OCI-LY1 (cell line): Measurements from ENCODE around the gene PPP2R2B.

Experiments used
- H2AFZ ChIP-seq: fragments of 200-600 bp; sonication (generic), shearing (Covaris generic); 2 replicates; pipeline ENCODE4 v1.6.0; 2014; ENCODE audit warnings: antibody characterized with exemption, mild to moderate bottlenecking, low read length
- H3F3A ChIP-seq: fragments of 200-600 bp; sonication (generic), shearing (Covaris generic); 2 replicates; pipeline ENCODE4 v1.6.0; 2014; ENCODE audit warnings: mild to moderate bottlenecking, antibody characterized with exemption, low read length, moderate library complexity; ENCODE audit not compliant: insufficient read depth
- H3K27ac ChIP-seq: fragments of 200-600 bp; sonication (generic); 2 replicates; pipeline ENCODE4 v1.5.1; 2014; ENCODE audit warnings: low read length, mixed run types, mild to moderate bottlenecking, low read depth; ENCODE audit not compliant: poor library complexity, severe bottlenecking
- H3K27me3 ChIP-seq: fragments of 200-600 bp; sonication (generic); 2 replicates; pipeline ENCODE4 v1.6.0; 2014; ENCODE audit warnings: antibody characterized with exemption, mild to moderate bottlenecking, low read length, moderate library complexity; ENCODE audit not compliant: insufficient read depth
- H3K36me3 ChIP-seq: fragments of 200-600 bp; sonication (generic); 2 replicates; pipeline ENCODE4 v1.6.1; 2014; ENCODE audit warnings: mild to moderate bottlenecking, antibody characterized with exemption, low read length, moderate library complexity, mixed read lengths; ENCODE audit not compliant: insufficient read depth
- H3K4me1 ChIP-seq: fragments of 200-600 bp; sonication (generic); 2 replicates; pipeline ENCODE4 v1.5.1; 2014; ENCODE audit warnings: mild to moderate bottlenecking, low read length, moderate library complexity; ENCODE audit not compliant: insufficient read depth, severe bottlenecking
- H3K4me2 ChIP-seq: fragments of 200-600 bp; sonication (generic), shearing (Covaris generic); 2 replicates; pipeline ENCODE4 v1.6.1; 2014; ENCODE audit warnings: low read length
- H3K4me3 ChIP-seq: fragments of 200-600 bp; sonication (generic); 2 replicates; pipeline ENCODE4 v1.5.1; 2014; ENCODE audit warnings: low read length, low read depth, mild to moderate bottlenecking, mixed read lengths; ENCODE audit not compliant: poor library complexity, severe bottlenecking
- H3K79me2 ChIP-seq: fragments of 200-600 bp; shearing (Covaris generic); 2 replicates; pipeline ENCODE4 v1.6.1; 2016; ENCODE audit warnings: mixed run types, low read length, mixed read lengths; ENCODE audit not compliant: insufficient read depth
- H3K9ac ChIP-seq: fragments of 200-600 bp; sonication (generic), shearing (Covaris generic); 2 replicates; pipeline ENCODE4 v1.6.1; 2014; ENCODE audit warnings: mild to moderate bottlenecking, low read length, mixed read lengths
- H3K9me2 ChIP-seq: fragments of 200-600 bp; sonication (generic), shearing (Covaris generic); 2 replicates; pipeline ENCODE4 v1.6.1; 2014; ENCODE audit warnings: low read depth, mild to moderate bottlenecking, low read length, mixed read lengths
- H3K9me3 ChIP-seq: fragments of 200-600 bp; shearing (Covaris generic); 2 replicates; pipeline ENCODE4 v1.6.1; 2014; ENCODE audit warnings: low read length, mixed read lengths
- H4K20me1 ChIP-seq: fragments of 200-600 bp; sonication (generic), shearing (Covaris generic); 2 replicates; pipeline ENCODE4 v1.6.0; 2016; ENCODE audit warnings: mild to moderate bottlenecking, low read length; ENCODE audit not compliant: insufficient read depth
- EZH2 ChIP-seq: fragments of 200-600 bp; sonication (generic), shearing (Covaris generic); IDR thresholded peaks from 2 replicates; pipeline ENCODE4 v1.8.0; 2017; ENCODE audit warnings: borderline replicate concordance, mixed run types, mild to moderate bottlenecking, antibody characterized with exemption, low read length, moderate library complexity, mixed read lengths
- TF ChIP-seq, protein P1 (sequence below): fragments of 200-600 bp; sonication (generic), shearing (Covaris generic); IDR thresholded peaks from 2 replicates; pipeline ENCODE4 v1.5.1; 2017; ENCODE audit warnings: mild to moderate bottlenecking, antibody characterized with exemption, low read length, moderate library complexity, mixed read lengths

PPP2R2B gene

DNA sequence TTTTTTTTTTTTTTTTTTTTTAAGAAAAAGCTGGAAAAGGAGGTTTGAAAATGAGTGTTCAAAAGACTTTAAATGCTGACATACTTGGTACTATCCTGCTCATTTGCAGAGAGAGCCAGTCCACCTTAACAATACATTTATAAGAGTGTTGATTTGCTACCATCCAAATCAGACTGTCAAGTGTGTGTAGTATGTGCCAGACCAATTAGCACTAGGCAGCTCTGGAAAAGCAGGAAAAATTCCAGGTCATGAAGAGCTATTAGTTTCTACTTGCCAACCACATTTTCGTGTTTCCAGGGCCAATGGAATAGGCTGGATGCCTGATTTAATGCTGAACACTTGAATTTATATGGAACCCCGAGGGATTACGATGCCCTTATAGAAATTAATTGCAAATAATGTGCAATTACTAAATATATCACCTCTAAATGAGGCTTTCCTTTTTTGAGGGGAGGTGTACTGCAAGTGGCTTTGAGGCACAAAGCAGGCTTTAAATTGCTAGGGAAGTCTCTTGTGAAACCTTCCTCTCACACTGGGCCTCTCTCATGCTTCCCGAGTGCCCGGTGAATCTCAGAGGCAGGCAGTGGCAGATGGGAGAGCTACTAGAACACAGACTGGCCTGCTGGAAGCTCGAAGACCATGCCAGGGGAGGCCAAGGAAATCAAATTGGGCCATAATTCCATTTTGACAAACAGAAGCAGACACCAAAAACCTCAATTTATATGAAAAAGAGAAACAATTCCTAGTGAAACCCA lies 178.7 kb downstream of the PPP2R2B start:
- H3K27ac ChIP-seq: no peak overlapping the region
- no peaks in the 10 kb centered on the region for H3K27me3 ChIP-seq
- no peak overlapping the region for H2AFZ ChIP-seq

DNA sequence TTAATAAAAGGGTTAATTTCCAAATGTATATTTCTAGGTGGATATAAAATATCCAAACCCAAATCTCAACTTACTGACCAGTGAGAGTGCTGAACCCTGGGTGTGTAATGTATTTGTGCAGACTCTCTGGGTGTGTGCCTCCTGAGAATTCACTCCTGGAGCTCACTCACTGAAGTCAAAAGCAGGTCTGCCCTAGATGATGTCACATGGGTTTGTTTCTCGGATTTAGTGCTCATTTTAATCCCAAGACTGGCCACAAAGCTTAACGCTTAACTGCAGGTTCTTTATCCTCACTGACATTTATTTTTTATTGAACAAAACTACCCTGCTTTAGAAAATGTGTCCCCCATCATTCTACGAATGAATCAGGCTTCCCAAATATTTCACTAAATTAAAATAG lies 179.4 kb downstream of the PPP2R2B start:
- no peak overlapping the region for H3K27ac ChIP-seq
- no peaks in the 10 kb centered on the region for H3K27me3 ChIP-seq
- no peak for TF ChIP-seq EZH2
- TF ChIP-seq, protein P1, sequence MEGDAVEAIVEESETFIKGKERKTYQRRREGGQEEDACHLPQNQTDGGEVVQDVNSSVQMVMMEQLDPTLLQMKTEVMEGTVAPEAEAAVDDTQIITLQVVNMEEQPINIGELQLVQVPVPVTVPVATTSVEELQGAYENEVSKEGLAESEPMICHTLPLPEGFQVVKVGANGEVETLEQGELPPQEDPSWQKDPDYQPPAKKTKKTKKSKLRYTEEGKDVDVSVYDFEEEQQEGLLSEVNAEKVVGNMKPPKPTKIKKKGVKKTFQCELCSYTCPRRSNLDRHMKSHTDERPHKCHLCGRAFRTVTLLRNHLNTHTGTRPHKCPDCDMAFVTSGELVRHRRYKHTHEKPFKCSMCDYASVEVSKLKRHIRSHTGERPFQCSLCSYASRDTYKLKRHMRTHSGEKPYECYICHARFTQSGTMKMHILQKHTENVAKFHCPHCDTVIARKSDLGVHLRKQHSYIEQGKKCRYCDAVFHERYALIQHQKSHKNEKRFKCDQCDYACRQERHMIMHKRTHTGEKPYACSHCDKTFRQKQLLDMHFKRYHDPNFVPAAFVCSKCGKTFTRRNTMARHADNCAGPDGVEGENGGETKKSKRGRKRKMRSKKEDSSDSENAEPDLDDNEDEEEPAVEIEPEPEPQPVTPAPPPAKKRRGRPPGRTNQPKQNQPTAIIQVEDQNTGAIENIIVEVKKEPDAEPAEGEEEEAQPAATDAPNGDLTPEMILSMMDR: no peak
- H3K79me2 ChIP-seq: no peaks in the 10 kb centered on the region
- no peaks in the 10 kb centered on the region for H3F3A ChIP-seq
- H4K20me1 ChIP-seq: no peaks in the 10 kb centered on the region
- no peak overlapping the region for H3K4me2 ChIP-seq
- H3K4me3 ChIP-seq: no peak overlapping the region
- H3K9me2 ChIP-seq: no peaks in the 10 kb centered on the region
- no peaks in the 10 kb centered on the region for H3K36me3 ChIP-seq
- no peak overlapping the region for H3K9ac ChIP-seq
- no peaks in the 10 kb centered on the region for H3K9me3 ChIP-seq
- no peak overlapping the region for H2AFZ ChIP-seq
- H3K4me1 ChIP-seq: no peaks in the 10 kb centered on the region

More for the DNA sequence above, 178.7 kb downstream of the PPP2R2B start:
- Histone ChIP-seq H3K4me2 (no peak overlapping the region), H3F3A (no peaks in the 10 kb centered on the region), H3K9me2 (no peaks in the 10 kb centered on the region), H3K36me3 (no peaks in the 10 kb centered on the region), H3K9me3 (no peaks in the 10 kb centered on the region), H3K4me3 (no peak overlapping the region), H3K79me2 (no peaks in the 10 kb centered on the region), H3K4me1 (no peaks in the 10 kb centered on the region), H3K9ac (no peak overlapping the region), H4K20me1 (no peaks in the 10 kb centered on the region)
- TF ChIP-seq EZH2: no peak
- TF ChIP-seq, protein P1: no peak

DNA sequence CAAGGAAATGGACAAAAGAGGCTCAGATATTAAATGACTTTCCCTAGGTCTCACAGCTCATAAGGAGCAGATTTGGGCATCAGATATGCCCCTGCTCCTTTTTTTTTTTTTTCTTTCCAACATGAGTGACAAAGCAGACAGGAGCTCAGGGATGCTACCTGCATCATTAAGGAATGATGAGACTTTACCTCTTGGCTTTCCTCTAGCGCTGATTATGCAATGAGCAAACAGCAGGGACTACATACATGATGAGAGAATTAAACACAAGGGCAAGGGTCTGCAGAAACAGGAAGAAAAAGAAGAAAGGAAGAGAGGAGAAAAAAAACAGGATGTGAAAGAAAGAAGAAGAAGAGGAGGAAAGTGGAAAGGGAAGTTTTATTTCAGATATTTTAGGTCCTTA lies 179.9 kb downstream of the PPP2R2B start:
- Histone ChIP-seq H3K9me3 (no peaks in the 10 kb centered on the region), H3K4me2 (no peak overlapping the region), H3K79me2 (no peaks in the 10 kb centered on the region), H3K27ac (no peak overlapping the region), H3K4me1 (no peaks in the 10 kb centered on the region), H3K9me2 (no peaks in the 10 kb centered on the region), H2AFZ (no peak overlapping the region), H3F3A (no peaks in the 10 kb centered on the region), H3K9ac (no peak overlapping the region), H3K27me3 (no peaks in the 10 kb centered on the region), H3K36me3 (no peaks in the 10 kb centered on the region), H4K20me1 (no peaks in the 10 kb centered on the region), H3K4me3 (no peak overlapping the region)
- TF ChIP-seq, protein P1: no peak
- no peak for TF ChIP-seq EZH2
